IPS DF 6.9 (cell line): ENCODE results near the gene PSME3IP1.

Experiments
- DNase-seq: peaks from one replicate; pipeline ENCODE4 v3.0.0-alpha.2; 2013; ENCODE audit warnings: low read depth, low spot score
- H3K27ac ChIP-seq: one replicate; pipeline ENCODE4 v1.5.1; 2013; ENCODE audit warnings: low read length, control low read depth
- H3K27me3 ChIP-seq: 2 replicates; pipeline ENCODE4 v1.6.1; 2013; ENCODE audit warnings: mild to moderate bottlenecking, low read length; ENCODE audit not compliant: control insufficient read depth, insufficient read depth
- H3K36me3 ChIP-seq: 2 replicates; pipeline ENCODE4 v1.6.1; 2013; ENCODE audit warnings: low read length; ENCODE audit not compliant: control insufficient read depth, insufficient read depth
- H3K4me1 ChIP-seq: 2 replicates; pipeline ENCODE4 v1.6.1; 2013; ENCODE audit warnings: low read length; ENCODE audit not compliant: control insufficient read depth, insufficient read depth
- H3K4me3 ChIP-seq: 2 replicates; pipeline ENCODE4 v1.5.1; 2013; ENCODE audit warnings: mild to moderate bottlenecking, low read length
- H3K9me3 ChIP-seq: 2 replicates; pipeline ENCODE4 v1.6.1; 2013; ENCODE audit warnings: low read length, inconsistent platforms; ENCODE audit not compliant: control insufficient read depth, insufficient read depth
- WGBS: extraction: QIAGEN DNeasy Blood & Tissue Kit; methylation state at CpG from one replicate; pipeline ENCODE4 v1.1.7; 2013; ENCODE audit warnings: mixed read lengths, missing lambda C conversion rate; ENCODE audit not compliant: insufficient read length, insufficient coverage; 5-methylcytosine and 5-hydroxymethylcytosine counted together

PSME3IP1 gene

DNA sequence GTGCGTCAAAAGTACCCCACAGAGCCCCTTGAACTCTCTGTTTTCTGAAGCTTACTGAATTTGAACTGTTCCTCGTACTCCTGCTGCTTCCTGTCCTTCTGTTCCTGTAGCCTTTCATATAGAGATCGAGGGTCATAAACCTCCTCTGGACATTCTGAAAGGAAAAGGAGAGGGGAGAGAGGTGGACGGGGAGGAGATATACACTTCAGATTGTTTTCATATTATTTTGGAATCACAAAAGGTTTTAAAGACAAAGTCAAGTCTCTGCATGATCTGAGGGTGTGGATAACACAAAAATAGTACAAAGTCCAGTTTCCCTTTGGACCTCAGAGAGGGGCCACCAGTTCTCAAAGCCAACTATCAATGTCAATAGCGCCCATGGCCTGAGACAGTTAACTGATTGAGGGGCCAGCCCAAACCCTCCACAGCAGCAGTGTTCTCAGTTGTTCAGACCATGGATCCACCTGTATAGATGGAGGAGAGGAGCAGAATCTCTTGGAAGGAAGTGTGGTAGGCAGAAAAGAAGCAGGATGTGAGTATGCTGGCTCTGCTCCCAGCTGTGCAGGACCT is 13.0 kb downstream of the PSME3IP1 start:
- Histone ChIP-seq H3K9me3 (no peaks in the 10 kb centered on the region), H3K36me3 (peaks cover 12% of the 10 kb centered on the region; the same call in 1 of the 2 replicates), H3K27ac (no peak overlapping the region), H3K27me3 (no peaks in the 10 kb centered on the region; the same call in 1 of the 2 replicates), H3K4me3 (no peak overlapping the region), H3K4me1 (no peaks in the 10 kb centered on the region)
- WGBS: no CpG with 5 or more reads among the region's 5 CpGs
- DNase-seq: no peak

DNA sequence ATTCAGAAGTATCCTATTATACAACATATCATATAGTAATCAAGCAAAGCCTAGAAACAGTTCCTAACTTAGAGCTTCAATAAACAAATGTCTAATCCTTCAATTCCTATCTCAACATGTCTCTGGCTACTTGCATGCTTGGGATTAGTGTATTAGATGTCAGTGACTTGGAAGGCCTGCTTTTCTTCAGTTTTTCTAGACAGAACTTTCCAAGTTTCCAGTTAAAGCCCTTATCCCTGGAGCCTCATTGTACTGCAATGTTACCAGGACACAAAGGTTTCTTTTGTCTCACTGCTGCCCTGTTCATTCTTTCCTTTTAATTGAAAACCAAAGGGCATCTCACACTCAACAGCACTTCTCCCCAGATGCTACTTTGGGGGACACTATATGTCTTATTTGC is 16.5 kb downstream of the PSME3IP1 start:
- H3K27ac ChIP-seq: no peak overlapping the region
- H3K4me3 ChIP-seq: no peak overlapping the region
- H3K9me3 ChIP-seq: no peaks in the 10 kb centered on the region
- no peaks in the 10 kb centered on the region; the same call in 1 of the 2 replicates for H3K27me3 ChIP-seq
- no peaks in the 10 kb centered on the region for H3K4me1 ChIP-seq
- peaks cover 27% of the 10 kb centered on the region; the same call in 1 of the 2 replicates for H3K36me3 ChIP-seq
- no peak for DNase-seq

DNA sequence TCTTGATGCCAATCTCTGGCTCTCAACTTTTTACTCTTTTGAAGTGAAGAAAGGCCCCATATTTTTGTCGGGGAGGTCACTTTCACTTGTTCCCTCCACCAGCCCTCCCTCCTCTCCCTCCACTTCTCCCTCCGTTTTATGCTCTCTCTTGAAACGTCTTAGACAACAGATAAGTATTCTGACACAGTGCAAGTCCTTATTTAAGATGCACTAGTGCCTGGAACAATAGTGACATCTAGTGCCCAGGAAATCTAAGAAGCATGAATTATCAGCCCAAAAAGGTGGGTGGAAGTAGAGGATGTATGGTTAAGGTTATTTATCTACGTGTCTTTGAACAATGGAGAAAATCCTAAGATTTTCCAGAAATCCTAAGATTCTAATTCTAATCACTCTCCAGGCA is 17.9 kb downstream of the PSME3IP1 start:
- Histone ChIP-seq H3K4me3 (no peak overlapping the region), H3K27me3 (no peaks in the 10 kb centered on the region), H3K9me3 (no peaks in the 10 kb centered on the region), H3K36me3 (peaks cover 24% of the 10 kb centered on the region; the same call in 1 of the 2 replicates), H3K4me1 (no peaks in the 10 kb centered on the region), H3K27ac (no peak overlapping the region)
- no CpG with 5 or more reads among the region's 4 CpGs for WGBS
- DNase-seq: no peak

DNA sequence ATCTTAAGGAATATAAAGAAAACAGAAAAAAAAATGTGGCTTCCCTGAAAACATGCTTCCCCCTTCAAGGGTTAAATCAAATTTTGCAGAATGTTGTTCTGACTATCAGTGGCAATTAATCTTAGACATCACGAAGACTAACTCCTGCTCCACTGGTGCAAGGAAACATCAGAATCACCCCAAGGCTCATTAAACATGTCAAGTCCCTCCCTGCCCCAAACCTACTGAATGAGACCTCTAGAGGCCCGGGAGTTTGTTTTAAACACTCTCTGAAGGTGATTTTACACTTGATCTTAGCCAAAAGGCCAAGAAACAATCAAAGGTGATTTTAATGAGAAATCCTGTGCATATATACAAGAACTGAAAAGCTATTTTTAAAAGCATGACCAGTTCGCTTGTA is 18.3 kb downstream of the PSME3IP1 start:
- H3K9me3 ChIP-seq: no peaks in the 10 kb centered on the region
- WGBS: no CpG with 5 or more reads among the region's 3 CpGs
- H3K27me3 ChIP-seq: no peaks in the 10 kb centered on the region
- peaks cover 22% of the 10 kb centered on the region; the same call in 1 of the 2 replicates for H3K36me3 ChIP-seq
- no peak for DNase-seq
- H3K4me1 ChIP-seq: no peaks in the 10 kb centered on the region
- H3K27ac ChIP-seq: no peak overlapping the region
- H3K4me3 ChIP-seq: no peak overlapping the region

DNA sequence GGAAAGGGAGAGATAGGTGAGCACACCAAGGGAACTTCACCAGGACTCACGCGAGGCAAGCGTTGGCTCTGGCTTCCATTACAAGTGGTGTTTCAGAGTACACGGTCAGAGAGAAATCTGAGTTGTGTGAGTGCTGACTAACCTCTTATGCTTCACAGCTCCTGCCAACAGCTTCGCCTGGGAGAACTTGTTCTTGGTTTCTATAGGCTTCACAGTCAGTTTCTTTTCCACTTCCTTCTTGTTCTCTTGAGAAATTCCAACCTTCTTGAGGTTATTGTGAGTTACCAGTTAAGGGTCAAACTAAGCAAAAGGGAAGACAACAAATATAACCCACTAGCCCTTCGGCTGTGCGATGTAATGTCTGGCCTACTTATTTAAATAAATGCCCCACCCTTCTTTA is 18.9 kb downstream of the PSME3IP1 start:
- no CpG with 5 or more reads among the region's 7 CpGs for WGBS
- H3K4me1 ChIP-seq: no peaks in the 10 kb centered on the region
- H3K36me3 ChIP-seq: peaks cover 22% of the 10 kb centered on the region; the same call in 1 of the 2 replicates
- no peak overlapping the region for H3K4me3 ChIP-seq
- H3K9me3 ChIP-seq: no peaks in the 10 kb centered on the region
- H3K27me3 ChIP-seq: no peaks in the 10 kb centered on the region
- H3K27ac ChIP-seq: no peak overlapping the region
- no peak for DNase-seq

DNA sequence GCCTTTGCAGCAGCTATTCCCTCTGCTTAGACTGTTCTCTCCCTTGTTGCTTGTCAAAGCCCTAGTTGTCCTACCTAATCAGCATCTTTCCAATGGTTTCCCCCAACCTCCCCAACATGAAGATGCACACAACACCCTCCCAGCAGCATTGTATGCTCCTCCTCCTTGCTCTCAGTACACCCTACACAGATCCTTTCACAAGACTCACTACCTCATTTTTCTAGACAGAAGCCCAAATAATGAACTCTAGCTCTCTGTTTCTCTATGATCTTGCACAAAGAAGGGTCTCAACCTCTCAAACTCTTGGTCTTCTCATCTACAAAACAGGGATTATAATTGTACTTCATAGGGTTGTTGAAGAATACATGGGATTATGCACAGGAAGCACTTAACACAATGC is 19.4 kb downstream of the PSME3IP1 start:
- no peak overlapping the region for H3K27ac ChIP-seq
- H3K4me1 ChIP-seq: no peaks in the 10 kb centered on the region
- no peaks in the 10 kb centered on the region for H3K9me3 ChIP-seq
- no peak overlapping the region for H3K4me3 ChIP-seq
- H3K36me3 ChIP-seq: peaks cover 17% of the 10 kb centered on the region; the same call in 1 of the 2 replicates
- DNase-seq: no peak
- no peaks in the 10 kb centered on the region for H3K27me3 ChIP-seq

DNA sequence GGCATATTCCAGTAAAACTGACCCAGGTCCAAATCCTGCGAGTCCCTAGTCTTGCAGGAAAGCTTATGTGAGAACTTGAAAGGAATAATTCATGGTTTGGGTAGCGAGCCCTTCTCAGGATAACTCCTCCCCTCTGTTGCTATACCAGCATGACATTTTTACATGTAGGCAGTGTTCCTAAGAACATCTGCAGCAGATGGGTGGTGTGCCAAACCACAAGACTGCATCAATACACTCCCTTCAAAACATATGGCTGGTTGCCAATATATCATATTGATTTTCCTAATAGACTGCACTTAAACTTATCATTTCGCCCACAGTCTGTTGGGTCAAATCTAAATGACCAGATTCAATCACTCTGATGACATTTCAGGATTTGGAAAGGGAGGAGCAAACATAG is 19.9 kb downstream of the PSME3IP1 start:
- Histone ChIP-seq H3K9me3 (no peaks in the 10 kb centered on the region), H3K27me3 (no peaks in the 10 kb centered on the region), H3K36me3 (peaks cover 15% of the 10 kb centered on the region; the same call in 1 of the 2 replicates), H3K4me1 (no peaks in the 10 kb centered on the region), H3K27ac (no peak overlapping the region), H3K4me3 (no peak overlapping the region)
- DNase-seq: no peak
- WGBS: no CpG with 5 or more reads among the region's 3 CpGs

DNA sequence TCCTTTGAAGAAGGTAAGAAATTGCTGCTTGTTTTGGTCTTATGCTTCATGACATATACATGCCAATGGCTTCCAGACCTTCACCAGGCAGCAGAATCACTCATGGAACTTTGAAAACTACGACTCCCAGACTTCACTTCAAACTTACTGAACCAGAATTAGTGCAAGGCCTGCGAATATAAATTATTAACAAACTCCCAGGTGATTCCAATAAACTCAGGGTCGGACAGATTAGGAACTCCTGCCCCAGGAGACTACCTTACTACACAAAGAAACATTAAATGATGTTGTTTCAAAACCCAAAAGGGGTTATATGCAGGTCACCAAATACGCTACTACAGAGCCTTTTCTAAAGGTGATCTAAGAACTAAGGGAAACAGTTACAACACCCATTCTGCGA is 20.4 kb downstream of the PSME3IP1 start:
- Histone ChIP-seq H3K27me3 (no peaks in the 10 kb centered on the region), H3K27ac (no peak overlapping the region), H3K4me1 (no peaks in the 10 kb centered on the region), H3K9me3 (no peaks in the 10 kb centered on the region), H3K36me3 (peaks cover 15% of the 10 kb centered on the region; the same call in 1 of the 2 replicates), H3K4me3 (no peak overlapping the region)
- WGBS: no CpG with 5 or more reads among the region's 5 CpGs
- no peak for DNase-seq

DNA sequence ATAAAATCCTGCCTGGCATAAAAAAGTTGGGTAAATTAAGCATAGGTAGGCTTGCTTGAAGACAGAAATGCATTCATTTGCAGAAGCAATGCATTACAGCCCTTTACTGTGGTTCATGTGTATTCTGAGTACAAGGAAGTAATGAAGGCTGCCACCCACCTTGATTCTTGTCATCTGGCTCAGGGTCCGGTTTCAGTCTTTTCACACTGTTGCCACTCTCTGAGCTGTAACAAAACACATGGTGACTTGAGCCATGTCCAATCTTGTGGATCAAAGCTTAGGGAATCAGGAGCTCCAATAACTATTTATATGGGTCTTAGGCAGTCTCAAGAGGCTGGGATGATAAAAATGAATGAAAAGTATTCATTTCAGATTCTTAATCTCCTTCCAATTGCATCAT is 22.0 kb downstream of the PSME3IP1 start:
- WGBS: no CpG with 5 or more reads among the region's 1 CpG
- Histone ChIP-seq H3K27me3 (no peaks in the 10 kb centered on the region), H3K9me3 (no peaks in the 10 kb centered on the region), H3K27ac (no peak overlapping the region), H3K36me3 (peaks cover 15% of the 10 kb centered on the region; the same call in 1 of the 2 replicates), H3K4me3 (no peak overlapping the region), H3K4me1 (0 out of 2 replicates have a peak, but pooled peaks cover 1% of the 10 kb centered on the region)
- no peak for DNase-seq

DNA sequence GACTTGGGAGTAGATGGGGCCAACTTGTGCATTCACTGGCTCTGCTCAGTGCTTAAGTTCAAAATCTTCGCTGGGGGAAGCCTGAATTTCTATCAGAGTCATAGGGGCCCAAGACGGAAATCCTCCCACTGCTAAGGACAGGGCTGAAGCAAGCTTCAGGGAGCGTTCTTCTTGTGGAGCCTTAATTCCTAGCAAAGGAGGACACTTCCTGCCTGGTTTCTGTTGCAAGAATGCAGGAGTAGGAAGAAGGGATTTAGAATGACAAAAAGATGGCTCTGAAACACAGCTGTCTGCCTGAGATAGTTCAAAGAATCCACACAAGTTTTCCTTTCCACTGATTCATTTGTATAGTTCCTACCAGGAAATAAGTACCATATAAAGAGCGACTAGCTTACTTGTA is 26.4 kb downstream of the PSME3IP1 start:
- Histone ChIP-seq H3K9me3 (no peaks in the 10 kb centered on the region), H3K27ac (no peak overlapping the region), H3K27me3 (no peaks in the 10 kb centered on the region), H3K4me3 (no peak overlapping the region), H3K4me1 (0 out of 2 replicates have a peak, but pooled peaks cover 1% of the 10 kb centered on the region), H3K36me3 (no peaks in the 10 kb centered on the region)
- DNase-seq: no peak
- WGBS: no CpG with 5 or more reads among the region's 4 CpGs

DNA sequence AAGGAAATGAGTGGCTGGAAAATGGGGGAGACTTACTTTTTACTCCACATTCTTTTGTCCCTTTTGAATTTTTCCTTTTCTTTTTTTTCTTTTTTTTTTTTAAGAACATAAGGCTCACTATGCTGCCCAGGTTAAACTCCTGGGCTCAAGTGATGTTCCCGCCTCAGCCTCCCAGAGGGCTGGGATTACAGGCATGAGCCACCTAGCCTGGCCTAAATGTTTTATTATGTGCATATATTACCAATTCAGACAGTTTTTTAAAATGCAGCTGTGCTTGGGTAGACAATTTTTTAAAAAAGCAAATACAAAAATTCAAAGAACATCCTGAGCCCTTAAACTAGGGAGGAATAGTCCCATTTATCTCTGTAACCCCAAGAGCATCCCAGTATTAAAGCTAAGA is 28.3 kb downstream of the PSME3IP1 start:
- H3K27ac ChIP-seq: no peak overlapping the region
- DNase-seq: no peak
- H3K36me3 ChIP-seq: peaks cover 11% of the 10 kb centered on the region
- H3K27me3 ChIP-seq: no peaks in the 10 kb centered on the region
- H3K4me3 ChIP-seq: no peak overlapping the region
- 0 out of 2 replicates have a peak, but pooled peaks cover 1% of the 10 kb centered on the region for H3K4me1 ChIP-seq
- H3K9me3 ChIP-seq: no peaks in the 10 kb centered on the region
- WGBS: no CpG with 5 or more reads among the region's 1 CpG
